Loucy (cell line): ENCODE data around the gene RAB6A.

Experiments used
- EZH2phosphoT487 ChIP-seq: fragments of 200-600 bp; IDR thresholded peaks from 2 replicates; pipeline ENCODE4 v1.6.1; 2018; ENCODE audit warnings: antibody characterized with exemption, mild to moderate bottlenecking, moderate library complexity, borderline replicate concordance
- TF ChIP-seq, protein P1 (sequence below): fragments of 200-600 bp; sonication (generic); conservative IDR thresholded peaks from 2 replicates; pipeline ENCODE4 v1.5.1; 2014; ENCODE audit warnings: mild to moderate bottlenecking, antibody characterized with exemption, low read length

DNA sequence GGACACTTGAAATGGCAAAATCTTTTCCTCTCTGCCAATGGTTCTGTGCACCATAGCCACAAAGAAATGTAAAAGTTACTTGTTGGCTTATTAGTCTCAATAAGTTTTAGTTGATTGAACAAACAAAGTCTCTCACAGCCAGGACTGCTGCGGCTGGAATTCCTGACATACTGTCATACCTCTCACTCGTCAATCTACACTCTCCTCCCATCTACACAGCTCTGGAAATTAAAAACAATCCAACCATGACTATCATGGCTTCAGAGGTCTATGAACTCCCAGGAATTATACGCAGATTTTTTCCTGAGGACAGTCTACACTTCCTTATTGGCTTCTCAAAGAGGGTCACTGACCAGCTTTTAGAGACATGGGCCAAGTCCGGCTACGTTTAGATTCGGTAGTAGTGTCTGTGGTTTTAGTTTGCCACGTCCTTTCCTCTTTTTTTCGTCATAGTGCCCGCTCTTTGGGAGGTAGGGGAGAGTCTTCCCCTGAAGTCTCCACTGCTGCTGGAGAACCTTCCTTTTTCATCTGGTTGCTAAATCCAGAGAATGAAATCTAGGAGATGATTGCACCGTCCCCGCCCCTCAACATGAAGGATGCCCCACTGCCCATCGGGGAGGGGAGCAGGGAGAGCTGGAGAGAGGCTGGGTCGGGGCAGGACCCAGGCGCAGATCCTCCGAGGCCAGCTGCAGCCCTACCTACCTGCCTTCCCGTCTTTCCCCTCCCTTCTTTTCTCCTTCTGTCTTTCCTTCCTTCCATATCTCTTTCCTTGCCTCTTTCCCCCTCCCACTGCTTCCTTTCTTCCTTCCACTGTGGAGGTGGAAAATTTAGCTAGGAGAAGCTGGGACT lies 115.5 kb downstream of the RAB6A start:
- TF ChIP-seq, protein P1, sequence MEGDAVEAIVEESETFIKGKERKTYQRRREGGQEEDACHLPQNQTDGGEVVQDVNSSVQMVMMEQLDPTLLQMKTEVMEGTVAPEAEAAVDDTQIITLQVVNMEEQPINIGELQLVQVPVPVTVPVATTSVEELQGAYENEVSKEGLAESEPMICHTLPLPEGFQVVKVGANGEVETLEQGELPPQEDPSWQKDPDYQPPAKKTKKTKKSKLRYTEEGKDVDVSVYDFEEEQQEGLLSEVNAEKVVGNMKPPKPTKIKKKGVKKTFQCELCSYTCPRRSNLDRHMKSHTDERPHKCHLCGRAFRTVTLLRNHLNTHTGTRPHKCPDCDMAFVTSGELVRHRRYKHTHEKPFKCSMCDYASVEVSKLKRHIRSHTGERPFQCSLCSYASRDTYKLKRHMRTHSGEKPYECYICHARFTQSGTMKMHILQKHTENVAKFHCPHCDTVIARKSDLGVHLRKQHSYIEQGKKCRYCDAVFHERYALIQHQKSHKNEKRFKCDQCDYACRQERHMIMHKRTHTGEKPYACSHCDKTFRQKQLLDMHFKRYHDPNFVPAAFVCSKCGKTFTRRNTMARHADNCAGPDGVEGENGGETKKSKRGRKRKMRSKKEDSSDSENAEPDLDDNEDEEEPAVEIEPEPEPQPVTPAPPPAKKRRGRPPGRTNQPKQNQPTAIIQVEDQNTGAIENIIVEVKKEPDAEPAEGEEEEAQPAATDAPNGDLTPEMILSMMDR, result no peak
- TF ChIP-seq EZH2phosphoT487, result no peak
